ENCODE results near the gene PCDH7. TPM values are rescaled to one million over a fixed set of nuclear protein-coding genes. Genes with fewer than 3 reads are reported as not detected.

The PCDH7 gene
- polyA plus RNA-seq, 2 of the 4 experiments (the other 2 are of a cell fraction) = 0.04 to 0.16 TPM

GRCh38 chr4:30753316-30753715 lies 33.1 kb downstream of the PCDH7 start (continued):
- no peak for TF ChIP-seq REST (IDR thresholded peaks at IDR 0.05)
- no peak for TF ChIP-seq ATOH8 (CRISPR knock-in tag; IDR thresholded peaks at IDR 0.05; ENCODE audit: low read depth)
- no peak for TF ChIP-seq SREBF2 (IDR thresholded peaks at IDR 0.05)
- no peak for TF ChIP-seq CEBPB (IDR thresholded peaks at IDR 0.05)
- TF ChIP-seq HOXB5 (CRISPR knock-in tag; IDR thresholded peaks at IDR 0.05) = no peak
- TF ChIP-seq TFCP2L1 (CRISPR knock-in tag; IDR thresholded peaks at IDR 0.05) = no peak
- no peak for TF ChIP-seq FOXS1 (CRISPR knock-in tag; IDR thresholded peaks at IDR 0.05)

DNA sequence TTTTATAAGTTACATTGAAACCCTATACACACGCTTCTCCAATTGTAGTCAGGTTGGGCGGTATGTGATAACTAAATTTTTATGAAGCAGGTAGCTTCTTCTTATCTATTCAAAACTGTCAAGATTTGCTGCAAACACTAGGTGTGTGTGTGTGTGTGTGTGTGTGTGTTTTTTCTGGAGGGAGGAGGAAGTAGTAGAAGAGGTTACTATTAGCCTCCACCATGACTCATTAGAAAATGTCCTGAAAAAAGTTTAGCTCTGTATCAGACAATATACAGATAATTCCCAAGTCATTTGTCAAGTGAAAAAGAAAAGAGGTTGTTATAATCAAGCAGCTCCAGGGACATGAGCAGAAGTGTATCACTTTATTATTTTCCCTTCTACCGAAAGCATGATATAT lies 33.9 kb downstream of the PCDH7 start:
- ChIA-PET POLR2A (no interaction called here), CTCF (no interaction called here)
- Histone ChIP-seq H3K27ac (no peak overlapping the region), H3K4me2 (no peak overlapping the region), H3K4me3 (no peak overlapping the region), H3K4me1 (no peaks in the 10 kb centered on the region), H3K9me3 (no peaks in the 10 kb centered on the region)
- no peak for FAIRE-seq
- no peak for DNase-seq (ENCODE audit: low read depth in 1 of 2, low spot score in 1 of 2)
- TF ChIP-seq JUN (IDR thresholded peaks at IDR 0.05) = no peak
- TF ChIP-seq NPAS2 (CRISPR knock-in tag; IDR thresholded peaks at IDR 0.05; ENCODE audit: borderline replicate concordance) = no peak
- TF ChIP-seq CTCF (IDR thresholded peaks at IDR 0.05) = no peak
- no peak for TF ChIP-seq JUNB (IDR thresholded peaks at IDR 0.05)
- no peak for TF ChIP-seq ZNF302 (CRISPR knock-in tag; IDR thresholded peaks at IDR 0.05)
- no peak for TF ChIP-seq RARB (CRISPR knock-in tag; IDR thresholded peaks at IDR 0.05)
- TF ChIP-seq RNF2 (IDR thresholded peaks at IDR 0.05; ENCODE audit: borderline replicate concordance, low read depth) = no peak
- TF ChIP-seq HEYL (CRISPR knock-in tag; IDR thresholded peaks at IDR 0.05) = no peak
- TF ChIP-seq MYC (IDR thresholded peaks at IDR 0.05; ENCODE audit: borderline replicate concordance, low read length) = no peak
- no peak for TF ChIP-seq KDM5A (IDR thresholded peaks at IDR 0.05)
- TF ChIP-seq RCOR1 (IDR thresholded peaks at IDR 0.05; ENCODE audit: low read depth, low read length) = no peak
- TF ChIP-seq BHLHE40 (IDR thresholded peaks at IDR 0.05; ENCODE audit: low read depth, low read length) = no peak
- ATAC-seq = no peak
- WGBS (ENCODE audit: missing lambda C conversion rate) = 63% methylated on average over 3 of the region's 3 CpGs

DNA sequence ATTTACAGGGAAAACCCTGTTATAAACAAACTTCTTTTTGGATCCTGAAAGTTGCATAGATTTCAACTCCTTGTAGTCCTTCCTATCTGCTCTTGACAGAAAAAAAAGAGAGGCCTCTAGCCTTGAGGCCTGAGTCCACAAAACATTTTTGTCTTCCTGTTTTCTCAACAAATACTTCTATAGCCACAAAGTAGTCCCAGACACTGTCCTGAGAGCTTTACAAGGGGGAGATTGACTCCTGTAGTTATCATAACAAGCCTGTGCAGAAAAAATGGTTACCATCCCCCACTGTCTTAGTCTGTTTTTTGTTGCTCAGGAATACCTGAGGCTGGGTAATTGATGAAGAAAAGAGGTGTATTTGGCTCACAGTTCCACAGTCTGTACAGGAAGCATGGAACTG lies 35.2 kb downstream of the PCDH7 start:
- no peaks in the 10 kb centered on the region for H3K4me1 ChIP-seq

More for the DNA sequence above, 35.2 kb downstream of the PCDH7 start:
- ATAC-seq (no peak), DNase-seq (ENCODE audit: low read depth in 1 of 2, low spot score in 1 of 2) (no peak), FAIRE-seq (no peak)
- no peak for TF ChIP-seq ZC3H11A (IDR thresholded peaks at IDR 0.05)
- TF ChIP-seq, protein P1, sequence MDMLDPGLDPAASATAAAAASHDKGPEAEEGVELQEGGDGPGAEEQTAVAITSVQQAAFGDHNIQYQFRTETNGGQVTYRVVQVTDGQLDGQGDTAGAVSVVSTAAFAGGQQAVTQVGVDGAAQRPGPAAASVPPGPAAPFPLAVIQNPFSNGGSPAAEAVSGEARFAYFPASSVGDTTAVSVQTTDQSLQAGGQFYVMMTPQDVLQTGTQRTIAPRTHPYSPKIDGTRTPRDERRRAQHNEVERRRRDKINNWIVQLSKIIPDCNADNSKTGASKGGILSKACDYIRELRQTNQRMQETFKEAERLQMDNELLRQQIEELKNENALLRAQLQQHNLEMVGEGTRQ (IDR thresholded peaks at IDR 0.05) = no peak
- TF ChIP-seq SREBF2 (IDR thresholded peaks at IDR 0.05) = no peak
- no peak for TF ChIP-seq MAZ (IDR thresholded peaks at IDR 0.05; ENCODE audit: borderline replicate concordance, low read depth, low read length)
- TF ChIP-seq, protein P2, sequence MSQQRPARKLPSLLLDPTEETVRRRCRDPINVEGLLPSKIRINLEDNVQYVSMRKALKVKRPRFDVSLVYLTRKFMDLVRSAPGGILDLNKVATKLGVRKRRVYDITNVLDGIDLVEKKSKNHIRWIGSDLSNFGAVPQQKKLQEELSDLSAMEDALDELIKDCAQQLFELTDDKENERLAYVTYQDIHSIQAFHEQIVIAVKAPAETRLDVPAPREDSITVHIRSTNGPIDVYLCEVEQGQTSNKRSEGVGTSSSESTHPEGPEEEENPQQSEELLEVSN (IDR thresholded peaks at IDR 0.05; ENCODE audit: borderline replicate concordance, low read depth) = no peak
- TF ChIP-seq HOXB13 (CRISPR knock-in tag; IDR thresholded peaks at IDR 0.05; ENCODE audit: low read depth) = no peak
- no peak for TF ChIP-seq KDM1A (IDR thresholded peaks at IDR 0.05; ENCODE audit: low read depth)
- TF ChIP-seq RARB (CRISPR knock-in tag; IDR thresholded peaks at IDR 0.05) = no peak
- no peak for TF ChIP-seq MYC (IDR thresholded peaks at IDR 0.05; ENCODE audit: borderline replicate concordance, low read length)
- no peak for TF ChIP-seq CEBPB (IDR thresholded peaks at IDR 0.05)
- TF ChIP-seq, protein P3, sequence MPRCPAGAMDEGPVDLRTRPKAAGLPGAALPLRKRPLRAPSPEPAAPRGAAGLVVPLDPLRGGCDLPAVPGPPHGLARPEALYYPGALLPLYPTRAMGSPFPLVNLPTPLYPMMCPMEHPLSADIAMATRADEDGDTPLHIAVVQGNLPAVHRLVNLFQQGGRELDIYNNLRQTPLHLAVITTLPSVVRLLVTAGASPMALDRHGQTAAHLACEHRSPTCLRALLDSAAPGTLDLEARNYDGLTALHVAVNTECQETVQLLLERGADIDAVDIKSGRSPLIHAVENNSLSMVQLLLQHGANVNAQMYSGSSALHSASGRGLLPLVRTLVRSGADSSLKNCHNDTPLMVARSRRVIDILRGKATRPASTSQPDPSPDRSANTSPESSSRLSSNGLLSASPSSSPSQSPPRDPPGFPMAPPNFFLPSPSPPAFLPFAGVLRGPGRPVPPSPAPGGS (IDR thresholded peaks at IDR 0.05) = no peak
- no peak for TF ChIP-seq RAD21 (conservative IDR thresholded peaks at IDR 0.05 in 1 of 2, IDR thresholded peaks at IDR 0.05 in 1 of 2)
- no peak for TF ChIP-seq KDM5A (IDR thresholded peaks at IDR 0.05)
- no peak for TF ChIP-seq ESRRA (IDR thresholded peaks at IDR 0.05; ENCODE audit: borderline replicate concordance, low read length)
- no peak overlapping the region for H3K4me3 ChIP-seq
- CTCF ChIA-PET = no interaction called here
- POLR2A ChIA-PET = no interaction called here
- no peak overlapping the region for H3K4me2 ChIP-seq
- H3K9me3 ChIP-seq = no peaks in the 10 kb centered on the region
- H3K27ac ChIP-seq = no peak overlapping the region
